Measurements from ENCODE around the gene LARP1B. TPM values are rescaled to one million over a fixed set of nuclear protein-coding genes. Genes with fewer than 3 reads are reported as not detected.
"Not testable (repeated sequence)": the region's sequence is repeated elsewhere in the genome, so short reads cannot be mapped to it uniquely, and the experiment has no call there.

Gene LARP1B
- total and polyA plus RNA-seq, 10 donors = 3.7 to 17.8 (median 10.8) TPM

DNA sequence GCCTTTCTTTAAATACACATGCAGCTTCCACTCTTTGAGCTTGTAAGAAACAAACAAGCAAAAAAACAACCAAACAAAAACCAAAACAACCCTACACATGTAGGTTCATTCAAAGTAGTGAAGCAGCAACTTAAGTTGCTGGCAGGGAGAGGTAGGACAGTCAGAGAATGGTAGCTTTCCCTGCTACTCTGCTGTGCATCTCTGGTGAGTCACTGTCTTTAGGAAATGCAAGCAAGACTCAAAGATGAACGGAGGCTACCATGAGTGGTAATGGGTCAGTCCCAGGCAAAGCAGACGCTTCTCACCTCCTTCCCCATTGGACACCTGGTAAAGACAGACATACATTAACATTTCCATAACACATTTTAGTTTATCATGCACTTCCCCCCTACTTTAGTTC lies 183.3 kb downstream of the LARP1B start:
- H3K4me1 ChIP-seq = no peaks in the 10 kb centered on the region
- H3K27me3 ChIP-seq (replicated peaks in 1 of 7) = no peaks in the 10 kb centered on the region
- WGBS, 5 donors = 83 to 93% (median 85%) methylated on average over 2 of the region's 2 CpGs
- H3K9me3 ChIP-seq = peaks cover 0 to 31% (median 22%) of the 10 kb centered on the region in 8 donors
- H3K36me3 ChIP-seq = no peaks in the 10 kb centered on the region
- H3K27ac ChIP-seq = no peak overlapping the region
- intact Hi-C loops (cut with DNase I; ENCODE audit: low total_unique reads) = no loop called here
- DNase-seq = no peak
- H3K4me3 ChIP-seq = no peak overlapping the region
- TF ChIP-seq POLR2A (IDR thresholded peaks at IDR 0.05) (no peak), POLR2AphosphoS5 (IDR thresholded peaks at IDR 0.05) (no peak)
- TF ChIP-seq, protein P1, sequence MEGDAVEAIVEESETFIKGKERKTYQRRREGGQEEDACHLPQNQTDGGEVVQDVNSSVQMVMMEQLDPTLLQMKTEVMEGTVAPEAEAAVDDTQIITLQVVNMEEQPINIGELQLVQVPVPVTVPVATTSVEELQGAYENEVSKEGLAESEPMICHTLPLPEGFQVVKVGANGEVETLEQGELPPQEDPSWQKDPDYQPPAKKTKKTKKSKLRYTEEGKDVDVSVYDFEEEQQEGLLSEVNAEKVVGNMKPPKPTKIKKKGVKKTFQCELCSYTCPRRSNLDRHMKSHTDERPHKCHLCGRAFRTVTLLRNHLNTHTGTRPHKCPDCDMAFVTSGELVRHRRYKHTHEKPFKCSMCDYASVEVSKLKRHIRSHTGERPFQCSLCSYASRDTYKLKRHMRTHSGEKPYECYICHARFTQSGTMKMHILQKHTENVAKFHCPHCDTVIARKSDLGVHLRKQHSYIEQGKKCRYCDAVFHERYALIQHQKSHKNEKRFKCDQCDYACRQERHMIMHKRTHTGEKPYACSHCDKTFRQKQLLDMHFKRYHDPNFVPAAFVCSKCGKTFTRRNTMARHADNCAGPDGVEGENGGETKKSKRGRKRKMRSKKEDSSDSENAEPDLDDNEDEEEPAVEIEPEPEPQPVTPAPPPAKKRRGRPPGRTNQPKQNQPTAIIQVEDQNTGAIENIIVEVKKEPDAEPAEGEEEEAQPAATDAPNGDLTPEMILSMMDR (IDR thresholded peaks at IDR 0.05 in 8 of 11, conservative IDR thresholded peaks at IDR 0.05 in 3 of 11) = no peak

DNA sequence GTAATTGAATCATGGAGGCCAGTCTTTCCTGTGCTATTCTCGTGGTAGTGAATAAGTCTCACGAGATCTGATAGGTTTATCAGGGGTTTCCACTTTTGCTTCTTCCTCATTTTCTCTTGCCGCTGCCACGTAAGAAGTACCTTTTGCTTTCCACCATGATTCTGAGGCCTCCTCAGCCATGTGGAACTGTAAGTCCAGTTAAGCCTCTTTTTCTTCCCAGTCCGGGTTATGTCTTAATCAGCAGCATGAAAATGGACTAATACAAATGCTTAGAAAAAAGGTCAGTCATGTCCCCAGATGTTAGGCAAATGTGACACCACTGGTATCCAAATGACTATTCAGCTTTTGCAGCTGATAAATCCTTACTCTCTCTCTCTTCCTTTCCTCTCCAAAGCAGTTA lies 184.3 kb downstream of the LARP1B start:
- H3K36me3 ChIP-seq; H3K4me3 ChIP-seq; H3K27ac ChIP-seq; intact Hi-C loops (cut with DNase I; ENCODE audit: low total_unique reads); DNase-seq; H3K4me1 ChIP-seq; H3K27me3 ChIP-seq (replicated peaks in 1 of 7): not testable (repeated sequence)
- WGBS, 5 donors = 77 to 88% (median 82%) methylated on average over 5 of the region's 5 CpGs
- H3K9me3 ChIP-seq = peaks cover 0 to 41% (median 32%) of the 10 kb centered on the region in 8 donors

DNA sequence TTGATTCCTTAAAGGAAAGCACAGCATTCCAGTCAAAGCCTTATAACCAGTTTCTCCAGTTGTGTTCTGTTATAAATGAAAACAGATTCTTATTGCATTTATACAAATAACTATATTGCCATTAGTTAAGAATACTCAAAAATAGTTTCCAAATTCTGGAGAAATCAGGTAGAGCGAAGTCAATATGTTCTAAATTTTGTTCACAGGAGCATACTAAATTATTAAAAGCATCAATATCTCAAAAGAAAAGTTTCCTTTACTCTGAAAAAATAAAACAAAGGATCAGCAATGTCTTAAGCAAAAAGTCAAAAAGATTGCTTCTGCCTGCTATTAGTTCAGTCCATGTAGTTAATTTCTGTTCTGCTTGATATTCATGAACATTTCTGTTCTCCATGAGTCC lies 186.8 kb downstream of the LARP1B start:
- Histone ChIP-seq H3K36me3 (no peaks in the 10 kb centered on the region), H3K4me3 (no peak overlapping the region), H3K4me1 (no peaks in the 10 kb centered on the region), H3K9me3 (peaks cover 0 to 52% (median 35%) of the 10 kb centered on the region in 8 donors), H3K27me3 (replicated peaks in 1 of 7) (no peaks in the 10 kb centered on the region), H3K27ac (no peak overlapping the region)
- DNase-seq = no peak
- intact Hi-C loops (cut with DNase I; ENCODE audit: low total_unique reads) = no loop called here
- WGBS, 5 donors = 92 to 94% (median 93%) methylated on average over 1 of the region's 1 CpG
- TF ChIP-seq POLR2A (IDR thresholded peaks at IDR 0.05) (no peak), POLR2AphosphoS5 (IDR thresholded peaks at IDR 0.05) (no peak)
- TF ChIP-seq, protein P1 (IDR thresholded peaks at IDR 0.05 in 8 of 11, conservative IDR thresholded peaks at IDR 0.05 in 3 of 11) = no peak

DNA sequence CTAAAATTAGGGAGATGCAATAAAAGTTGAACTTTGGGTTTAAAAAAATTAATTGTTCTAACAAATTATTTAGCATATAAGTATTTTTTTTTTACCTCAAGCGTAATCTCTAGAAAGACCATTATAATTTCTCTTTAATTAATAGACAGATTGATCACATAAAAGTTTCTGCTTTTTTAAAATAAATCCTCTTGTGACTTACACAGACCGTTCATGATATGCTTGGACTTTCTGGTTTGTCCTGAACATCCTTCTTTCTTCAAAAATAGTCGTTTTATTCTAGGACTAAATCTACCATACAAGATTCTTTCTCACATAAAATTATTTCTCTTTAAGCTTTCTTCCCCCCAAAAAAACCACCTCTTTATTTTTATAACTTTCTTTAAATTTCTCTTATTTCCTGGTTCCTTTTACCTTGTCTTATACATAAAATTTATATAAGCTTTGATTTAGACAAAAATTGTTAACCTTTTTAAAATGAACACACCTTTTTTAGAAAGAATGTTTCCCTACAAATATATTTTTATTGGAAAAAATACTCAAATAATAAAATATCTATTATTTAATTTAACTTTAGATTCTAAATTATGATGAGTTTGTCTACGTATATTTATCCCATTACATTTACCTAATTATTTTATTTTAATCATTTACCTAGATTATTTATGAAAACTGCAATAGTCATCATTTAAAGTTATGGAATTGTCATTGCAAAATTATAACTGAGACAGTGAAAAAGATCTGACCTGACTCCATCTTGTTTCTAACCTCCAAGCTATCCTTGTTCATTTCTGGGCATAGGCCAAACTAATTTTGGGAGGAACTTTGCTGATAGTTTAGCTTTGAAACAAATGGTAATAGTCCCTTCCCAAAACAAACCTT lies 188.9 kb downstream of the LARP1B start:
- Histone ChIP-seq H3K27ac (no peak overlapping the region), H3K27me3 (replicated peaks in 1 of 7) (peaks cover 0 to 9% (median 0%) of the 10 kb centered on the region in 7 donors), H3K4me1 (no peaks in the 10 kb centered on the region), H3K36me3 (no peaks in the 10 kb centered on the region), H3K4me3 (no peak overlapping the region), H3K9me3 (peaks cover 0 to 52% (median 35%) of the 10 kb centered on the region in 8 donors)
- intact Hi-C loops (cut with DNase I; ENCODE audit: low total_unique reads) = no loop called here
- WGBS, 5 donors = 67 to 75% (median 73%) methylated on average over 4 of the region's 4 CpGs
- no peak for DNase-seq
- TF ChIP-seq, protein P1 (IDR thresholded peaks at IDR 0.05 in 8 of 11, conservative IDR thresholded peaks at IDR 0.05 in 3 of 11) = no peak
- no peak for TF ChIP-seq POLR2A (IDR thresholded peaks at IDR 0.05)
- TF ChIP-seq POLR2AphosphoS5 (IDR thresholded peaks at IDR 0.05) = no peak

Data from spleen (tissue), 11 donors.